Heart left ventricle (tissue), 13 donors: ENCODE data around the gene STK38.

Source experiments
- POLR2A ChIP-seq, 2 donors: fragments of 450-650 bp; IDR thresholded peaks; one replicate each; pipeline ENCODE4 v1.6.1; 2017; ENCODE audit warnings: antibody characterized with exemption in 2 of 2, mild to moderate bottlenecking in 2 of 2, moderate library complexity in 2 of 2
- TF ChIP-seq, protein P1 (sequence below), 12 donors: fragments of 200-600 bp; sonication (generic) in 4 of 12; IDR thresholded peaks; one replicate each; pipeline versions ENCODE4 v1.5.0 to v1.8.0; 2018 to 2022; ENCODE audit warnings: antibody characterized with exemption in 12 of 12, mild to moderate bottlenecking in 5 of 12
- donor health status: ischemic (EF 13 %, LVEDD 7.1; RV severe dilation, severe dysfunction).
- donor health status: DM: no; HTN: yes; CAD: no.
- donor health status: DM: no; HTN: no; CAD: no.
- donor health status: ischemic (EF 25% LVEDD 6.9; RV normal size, moderate dysfunction).
- donor health status: ischemic (EF 25% LVEDD 5.7; RV mildly dilated, moderate dysfunction).
- donor health status: ischemic (EF 35%, LVEDD 5.7; RV mildly dilated, moderate dysfunction).
- donor health status: nonischemic (EF 11% LVEDD 7.7; RV severe dilation, severe dysfunction).
- donor health status: DM: yes; HTN: yes; CAD: no.
- donor health status: PGD.
- donor health status: ischemic (EF 29% LVEDD 5.4; RV normal size, mild dysfunction).
- donor health status: nonischemic (EF 23%, LVEDD 6.1; RV moderate dilation, normal function).

DNA sequence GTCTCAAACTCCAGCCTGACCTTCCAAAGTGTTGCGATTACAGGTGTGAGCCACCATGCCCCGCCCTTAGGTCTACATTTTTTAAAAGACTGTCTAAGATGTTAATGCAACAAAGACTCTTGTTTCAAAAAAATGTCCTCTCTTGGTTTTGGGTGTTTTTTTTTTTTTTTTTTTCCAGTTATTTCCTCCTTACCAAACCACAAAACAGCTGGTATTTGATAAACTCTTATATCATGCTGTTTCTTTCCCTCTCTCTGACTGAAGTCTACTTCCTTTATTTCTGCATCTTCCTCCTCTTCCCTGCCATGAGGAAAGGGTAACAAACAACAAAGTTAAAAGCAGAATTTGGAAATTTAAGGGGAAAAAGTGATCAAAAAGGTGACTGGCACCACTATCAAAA, 21.2 kb downstream of the STK38 start:
- TF ChIP-seq POLR2A (IDR thresholded peaks at IDR 0.05): no peak
- TF ChIP-seq, protein P1, sequence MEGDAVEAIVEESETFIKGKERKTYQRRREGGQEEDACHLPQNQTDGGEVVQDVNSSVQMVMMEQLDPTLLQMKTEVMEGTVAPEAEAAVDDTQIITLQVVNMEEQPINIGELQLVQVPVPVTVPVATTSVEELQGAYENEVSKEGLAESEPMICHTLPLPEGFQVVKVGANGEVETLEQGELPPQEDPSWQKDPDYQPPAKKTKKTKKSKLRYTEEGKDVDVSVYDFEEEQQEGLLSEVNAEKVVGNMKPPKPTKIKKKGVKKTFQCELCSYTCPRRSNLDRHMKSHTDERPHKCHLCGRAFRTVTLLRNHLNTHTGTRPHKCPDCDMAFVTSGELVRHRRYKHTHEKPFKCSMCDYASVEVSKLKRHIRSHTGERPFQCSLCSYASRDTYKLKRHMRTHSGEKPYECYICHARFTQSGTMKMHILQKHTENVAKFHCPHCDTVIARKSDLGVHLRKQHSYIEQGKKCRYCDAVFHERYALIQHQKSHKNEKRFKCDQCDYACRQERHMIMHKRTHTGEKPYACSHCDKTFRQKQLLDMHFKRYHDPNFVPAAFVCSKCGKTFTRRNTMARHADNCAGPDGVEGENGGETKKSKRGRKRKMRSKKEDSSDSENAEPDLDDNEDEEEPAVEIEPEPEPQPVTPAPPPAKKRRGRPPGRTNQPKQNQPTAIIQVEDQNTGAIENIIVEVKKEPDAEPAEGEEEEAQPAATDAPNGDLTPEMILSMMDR (IDR thresholded peaks at IDR 0.05): no peak
